Esophagus squamous epithelium (tissue), 4 donors: ENCODE data around the gene SAMD1.
A peak's percentile ranks its signal among the peaks of the same experiment; 100 is the strongest.

Experiments used
- CTCF ChIP-seq, 6 experiments: fragments of 450-650 bp in 4 of 6; fragments of 200-600 bp in 2 of 6; sonication (generic) in 2 of 6; IDR thresholded peaks; one replicate each; pipeline ENCODE4 v1.5.1; 2016 to 2019; ENCODE audit warnings: antibody characterized with exemption in 6 of 6, mild to moderate bottlenecking in 4 of 6, moderate library complexity in 4 of 6
- POLR2A ChIP-seq, 4 donors: fragments of 450-650 bp; IDR thresholded peaks; one replicate each; pipeline ENCODE4 v1.6.1; 2017; ENCODE audit warnings: antibody characterized with exemption in 4 of 4, mild to moderate bottlenecking in 4 of 4, moderate library complexity in 3 of 4

GRCh38 chr19:14113762-14114414, 23.3 kb upstream of the SAMD1 start:
- TF ChIP-seq POLR2A (IDR thresholded peaks at IDR 0.05) = no peak
- peak in 1 of 6 experiments; percentile 30 for TF ChIP-seq CTCF (IDR thresholded peaks at IDR 0.05)
